ENCODE data around the gene SZT2.
"Not testable (repeated sequence)": the region's sequence is repeated elsewhere in the genome, so short reads cannot be mapped to it uniquely, and the experiment has no call there.

SZT2 gene

GRCh38 chr1:43405219-43405875 lies 15.6 kb downstream of the SZT2 start:
- TF ChIP-seq CTCF (conservative IDR thresholded peaks at IDR 0.05) = no peak

GRCh38 chr1:43405876-43406234 lies 16.2 kb downstream of the SZT2 start:
- peak overlapping the region; percentile 57 for H3K27ac ChIP-seq
- TF ChIP-seq CTCF (conservative IDR thresholded peaks at IDR 0.05) = no peak

More at GRCh38 chr1:43405219-43405875, 15.6 kb downstream of the SZT2 start:
- peak overlapping the region; percentile 57 for H3K27ac ChIP-seq

- TF ChIP-seq CTCF (conservative IDR thresholded peaks at IDR 0.05) = no peak
- no peak overlapping the region for H3K27ac ChIP-seq
Measured at GRCh38 chr1:43410571-43410970, 20.9 kb downstream of the SZT2 start.

- not testable (repeated sequence) for H3K27ac ChIP-seq
Measured at GRCh38 chr1:43413426-43413825, 23.7 kb downstream of the SZT2 start.

- H3K27ac ChIP-seq = no peak overlapping the region
- TF ChIP-seq CTCF (conservative IDR thresholded peaks at IDR 0.05) = peak; percentile 65
Measured at GRCh38 chr1:43414634-43415223, 25.0 kb downstream of the SZT2 start.

- no peak overlapping the region for H3K27ac ChIP-seq
- no peak for TF ChIP-seq CTCF (conservative IDR thresholded peaks at IDR 0.05)
Measured at GRCh38 chr1:43415901-43416300, 26.2 kb downstream of the SZT2 start.

GRCh38 chr1:43418858-43419257 lies 29.2 kb downstream of the SZT2 start:
- TF ChIP-seq CTCF (conservative IDR thresholded peaks at IDR 0.05) = no peak
- no peak overlapping the region for H3K27ac ChIP-seq

Data from VCaP (cell line).